ENCODE results near the gene CNOT2. TPM values are rescaled to one million over a fixed set of nuclear protein-coding genes. Genes with fewer than 3 reads are reported as not detected.

The CNOT2 gene
- polyA plus RNA-seq, 1 of the 3 experiments (the other 2 are of a cell fraction): 45.3 TPM

- H3K79me2 ChIP-seq (ENCODE audit: insufficient read depth): peaks cover 100% of the 10 kb centered on the region
- no peaks in the 10 kb centered on the region for H3K9me3 ChIP-seq
- H3K4me3 ChIP-seq (ENCODE audit: low read depth in 2 of 2, low read length in 1 of 2): no peak overlapping the region
- H4K20me1 ChIP-seq (ENCODE audit: insufficient read depth): peaks cover 91% of the 10 kb centered on the region
- no peaks in the 10 kb centered on the region for H3K9me2 ChIP-seq
- H3K36me3 ChIP-seq (replicated peaks in 1 of 2; ENCODE audit: control insufficient read depth in 1 of 2, insufficient read depth in 2 of 2, low read length in 1 of 2): peaks cover 2 to 11% of the 10 kb centered on the region in 2 experiments
- ChIA-PET CTCF (no interaction called here), POLR2A (no interaction called here)
- TF ChIP-seq EP300 (IDR thresholded peaks at IDR 0.05; ENCODE audit: borderline replicate concordance in 1 of 2, low read depth in 1 of 2, low read length in 1 of 2) (no peak), MEF2A (IDR thresholded peaks at IDR 0.05; ENCODE audit: borderline replicate concordance, low read depth) (no peak), TAF1 (IDR thresholded peaks at IDR 0.05; ENCODE audit: borderline replicate concordance, low read depth, low read length) (no peak), RCOR1 (IDR thresholded peaks at IDR 0.05; ENCODE audit: low read length) (no peak), CHD2 (IDR thresholded peaks at IDR 0.05; ENCODE audit: low read length, partially characterized antibody) (no peak), ELF1 (IDR thresholded peaks at IDR 0.05) (no peak), USF1 (IDR thresholded peaks at IDR 0.05; ENCODE audit: borderline replicate concordance, low read depth) (no peak), NRF1 (IDR thresholded peaks at IDR 0.05; ENCODE audit: low read depth, low read length) (no peak), TCF12 (IDR thresholded peaks at IDR 0.05) (0 out of 2 replicates have a peak, but pooled peaks have one; percentile 15), MAX (IDR thresholded peaks at IDR 0.05; ENCODE audit: low read depth) (no peak), PBX3 (IDR thresholded peaks at IDR 0.05) (no peak), NFIC (IDR thresholded peaks at IDR 0.05; ENCODE audit: borderline replicate concordance) (peak; percentile 27; the same call in 1 of the 2 replicates)
- no peak overlapping the region for H3K9ac ChIP-seq
- no peak overlapping the region for H3K4me2 ChIP-seq
- no peak overlapping the region for H3K27ac ChIP-seq (ENCODE audit: low read depth in 2 of 2, low read length in 1 of 2)
- WGBS (ENCODE audit: low lambda C conversion rate): 100% methylated on average over 1 of the region's 1 CpG
- no peaks in the 10 kb centered on the region for H3F3A ChIP-seq (replicated peaks; ENCODE audit: insufficient read depth)
- DNase-seq: no peak
- H3K27me3 ChIP-seq (ENCODE audit: insufficient read depth): no peaks in the 10 kb centered on the region
- H3K4me1 ChIP-seq (ENCODE audit: control insufficient read depth in 1 of 2, insufficient read depth in 2 of 2, low read depth in 1 of 2, low read length in 1 of 2): peaks cover 10 to 11% of the 10 kb centered on the region in 2 experiments; a peak in 2 of 4 replicates
- H2AFZ ChIP-seq (ENCODE audit: low read depth): no peak overlapping the region
These were observed 24.3 kb downstream of the CNOT2 start for GRCh38 chr12:70267550-70267949.

DNA sequence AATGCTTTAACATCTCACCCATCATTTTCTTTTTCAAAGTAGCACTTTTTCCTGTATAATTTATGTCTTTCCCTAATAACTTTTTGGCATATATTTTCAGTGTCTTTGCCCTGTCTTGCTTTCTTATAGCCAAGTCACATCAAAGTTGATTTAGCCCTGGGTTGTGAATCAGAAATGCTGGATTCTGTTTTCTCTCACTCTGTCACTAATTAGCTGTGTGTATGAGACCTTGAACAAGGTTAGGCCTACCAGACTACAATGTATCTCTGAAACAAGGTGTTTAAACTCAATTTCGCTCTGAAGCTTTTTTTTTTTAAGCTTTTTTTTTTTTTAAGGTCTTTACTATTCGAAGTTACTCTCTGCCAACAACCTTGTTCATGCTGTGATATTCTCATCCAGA is 25.7 kb downstream of the CNOT2 start:
- POLR2A ChIA-PET: no interaction called here
- Histone ChIP-seq H3K4me3 (ENCODE audit: low read depth in 2 of 2, low read length in 1 of 2) (no peak overlapping the region), H3K9me2 (no peaks in the 10 kb centered on the region), H3K27me3 (ENCODE audit: insufficient read depth) (no peaks in the 10 kb centered on the region), H3K4me2 (no peak overlapping the region), H2AFZ (ENCODE audit: low read depth) (no peak overlapping the region), H3F3A (replicated peaks; ENCODE audit: insufficient read depth) (no peaks in the 10 kb centered on the region), H3K4me1 (ENCODE audit: control insufficient read depth in 1 of 2, insufficient read depth in 2 of 2, low read depth in 1 of 2, low read length in 1 of 2) (peaks cover 10 to 11% of the 10 kb centered on the region in 2 experiments; a peak in 2 of 4 replicates), H3K27ac (ENCODE audit: low read depth in 2 of 2, low read length in 1 of 2) (peak overlapping the region in 1 of 2 experiments; percentile 47; a peak in 2 of 4 replicates), H3K36me3 (replicated peaks in 1 of 2; ENCODE audit: control insufficient read depth in 1 of 2, insufficient read depth in 2 of 2, low read length in 1 of 2) (peaks cover 2 to 20% of the 10 kb centered on the region in 2 experiments), H3K9me3 (no peaks in the 10 kb centered on the region), H3K9ac (no peak overlapping the region), H3K79me2 (ENCODE audit: insufficient read depth) (peaks cover 100% of the 10 kb centered on the region), H4K20me1 (ENCODE audit: insufficient read depth) (peaks cover 82% of the 10 kb centered on the region)
- TF ChIP-seq EP300 (IDR thresholded peaks at IDR 0.05; ENCODE audit: borderline replicate concordance in 1 of 2, low read depth in 1 of 2, low read length in 1 of 2) (peak in 1 of 2 experiments; percentile 48; a peak in 1 of 4 replicates), EZH2phosphoT487 (IDR thresholded peaks at IDR 0.05; ENCODE audit: borderline replicate concordance, low read depth) (no peak), TAF1 (IDR thresholded peaks at IDR 0.05; ENCODE audit: borderline replicate concordance, low read depth, low read length) (no peak)
- no peak for DNase-seq
- WGBS (ENCODE audit: low lambda C conversion rate): 67% methylated on average over 2 of the region's 2 CpGs
- CTCF ChIA-PET: interaction anchor here (1.1 to 2.0 kb wide), 2 partner anchors 13 to 368 kb away, joined by 3 to 5 read pairs; no protein-coding TSS in a partner anchor

All from SK-N-SH (cell line).